GM19467 (cell line): Measurements from ENCODE around the gene ADH5.
"Not testable (repeated sequence)": the region's sequence is repeated elsewhere in the genome, so short reads cannot be mapped to it uniquely, and the experiment has no call there.

ENCODE experiments used
- ATAC-seq: cut with Tn5 transposase; IDR thresholded peaks from one replicate; pipeline ENCODE4 v1.9.1; 2021; ENCODE audit warnings: mild to moderate bottlenecking, moderate library complexity; ENCODE audit not compliant: unreplicated experiment

Gene ADH5

DNA sequence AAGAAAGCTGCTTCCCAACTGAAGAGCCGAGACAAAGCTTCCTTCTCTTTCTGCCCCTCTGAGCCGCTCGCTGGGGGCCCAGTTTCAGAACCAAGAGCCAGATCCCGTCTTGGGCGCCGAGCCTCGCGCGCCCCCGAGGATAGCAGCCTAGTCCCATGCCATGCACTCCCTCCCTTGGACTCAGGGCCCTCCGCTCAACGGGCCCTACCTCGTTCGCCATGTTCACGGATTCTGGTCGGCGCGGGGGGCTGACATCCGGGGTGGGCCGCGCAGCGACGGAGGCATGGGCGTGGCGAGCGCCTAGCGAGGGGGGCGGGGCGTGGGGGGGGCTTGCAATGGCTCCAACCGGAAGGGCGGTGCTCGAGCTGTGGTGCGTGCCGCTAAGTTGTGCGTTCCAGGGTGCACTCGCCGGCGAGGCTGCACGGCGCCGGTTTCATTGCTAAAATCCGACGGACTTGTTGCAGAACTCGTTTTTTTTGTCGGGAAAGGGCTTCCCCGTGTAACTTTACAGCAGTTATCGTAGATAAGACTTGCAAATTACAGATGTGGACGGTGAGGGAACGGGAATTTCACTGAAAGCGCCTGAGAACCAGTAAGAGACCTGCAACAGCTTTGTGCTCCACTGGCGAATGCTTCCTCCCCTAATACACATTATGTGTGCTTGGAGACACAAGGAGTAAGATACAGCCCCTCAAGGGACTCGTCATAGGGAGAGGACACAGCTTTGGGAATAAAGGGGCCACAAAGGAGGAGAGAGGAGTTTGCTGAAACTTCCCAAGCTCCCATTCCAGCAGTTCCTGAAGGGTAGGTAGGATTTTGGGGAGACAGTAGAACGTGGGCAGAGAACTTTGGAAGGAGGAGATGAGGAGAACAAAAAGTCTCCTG lies at the start of gene ADH5:
Gene ADH5, minus strand, starts transcription at position 308 of the 885 bp plus-strand sequence. Its CDS starts 88 bp downstream, at position 220.
- ATAC-seq = peak; percentile 82

- ATAC-seq = no peak
Observed at GRCh38 chr4:99136329-99136728, 47.7 kb upstream of the ADH5 start.

GRCh38 chr4:99135541-99136162 lies 47.1 kb upstream of the ADH5 start:
- no peak for ATAC-seq

DNA sequence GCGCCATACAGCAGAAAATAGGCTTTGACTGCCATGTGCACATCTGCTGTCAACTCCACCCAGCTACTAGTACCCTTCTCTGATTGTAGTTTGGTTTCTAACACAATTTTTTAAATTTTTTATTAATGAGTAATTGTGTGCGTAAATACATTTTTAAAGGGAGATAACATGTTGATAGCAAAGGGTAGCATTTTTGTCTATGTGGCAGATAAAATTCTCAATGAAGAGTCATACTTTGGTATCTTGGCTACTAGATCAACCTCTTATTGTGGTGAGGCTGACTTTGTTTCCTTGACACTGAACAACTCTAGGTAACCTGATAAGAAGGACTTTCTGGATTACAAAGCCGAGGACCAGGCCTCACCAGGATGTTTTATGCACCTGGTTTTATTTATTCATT lies 46.0 kb upstream of the ADH5 start:
- ATAC-seq = no peak

DNA sequence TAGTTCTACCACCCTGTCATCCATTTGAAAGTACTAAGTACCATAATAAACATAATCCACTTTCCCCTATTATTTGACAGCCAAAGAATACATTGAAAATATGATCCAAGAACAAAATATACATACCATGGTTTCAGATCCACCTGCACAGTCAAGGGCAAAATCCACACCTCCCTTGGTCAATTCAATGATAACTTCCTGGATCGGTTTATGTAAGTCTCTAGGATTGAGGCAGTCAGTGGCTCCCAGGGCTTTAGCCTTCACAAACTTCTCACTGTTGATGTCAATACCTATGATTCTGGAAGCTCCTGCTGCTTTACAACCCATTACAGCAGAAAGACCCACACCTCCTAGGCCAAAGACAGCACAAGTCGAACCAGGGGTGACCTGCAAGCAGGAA lies 42.8 kb upstream of the ADH5 start:
- no peak for ATAC-seq

DNA sequence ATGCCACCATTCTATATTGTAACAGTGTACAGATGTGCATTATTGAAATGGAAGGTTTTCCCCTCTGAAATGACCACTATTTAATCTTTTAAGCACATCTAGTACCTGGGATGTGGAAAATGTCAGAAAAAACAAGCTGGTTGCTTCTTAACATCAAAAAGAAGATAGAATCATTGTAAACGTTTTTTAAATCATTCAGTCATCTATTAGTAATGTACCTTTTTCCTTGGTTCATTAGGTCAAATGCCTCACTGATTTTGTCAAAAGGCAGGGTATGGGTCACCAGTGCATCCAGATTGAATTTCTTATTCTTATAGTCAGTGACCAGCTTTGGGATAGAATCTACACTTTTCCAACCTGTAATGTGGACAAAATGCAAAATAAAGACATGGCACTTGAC lies 37.8 kb upstream of the ADH5 start:
- no peak for ATAC-seq

- no peak for ATAC-seq
Observed at GRCh38 chr4:99121008-99121407, 32.4 kb upstream of the ADH5 start.

- no peak for ATAC-seq
Observed at GRCh38 chr4:99120501-99120900, 31.9 kb upstream of the ADH5 start.

- no peak for ATAC-seq
Observed at GRCh38 chr4:99117876-99118693, 29.5 kb upstream of the ADH5 start.

DNA sequence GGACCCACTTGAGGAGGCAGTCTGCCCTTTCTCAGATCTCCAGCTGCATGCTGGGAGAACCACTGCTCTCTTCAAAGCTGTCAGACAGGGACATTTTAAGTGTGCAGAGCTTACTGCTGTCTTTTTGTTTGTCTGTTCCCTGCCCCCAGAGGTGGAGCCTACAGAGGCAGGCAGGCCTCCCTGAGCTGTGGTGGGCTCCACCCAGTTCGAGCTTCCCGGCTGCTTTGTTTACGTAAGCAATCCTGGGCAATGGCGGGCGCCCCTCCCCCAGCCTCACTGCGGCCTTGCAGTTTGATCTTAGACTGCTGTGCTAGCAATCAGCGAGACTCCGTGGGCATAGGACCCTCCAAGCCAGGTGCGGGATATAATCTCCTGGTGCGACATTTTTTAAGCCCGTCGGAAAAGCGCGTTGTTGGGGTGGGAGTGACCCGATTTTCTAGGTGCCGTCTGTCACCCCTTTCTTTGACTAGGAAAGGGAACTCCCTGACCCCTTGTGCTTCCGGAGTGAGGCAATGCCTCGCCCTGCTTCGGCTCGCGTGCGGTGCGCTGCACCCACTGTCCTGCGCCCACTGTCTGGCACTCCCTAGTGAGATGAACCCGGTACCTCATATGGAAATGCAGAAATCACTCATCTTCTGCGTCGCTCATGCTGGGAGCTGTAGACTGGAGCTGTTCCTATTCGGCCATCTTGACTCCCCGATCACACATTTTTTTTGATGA lies 28.7 kb upstream of the ADH5 start:
- ATAC-seq = not testable (repeated sequence)

GRCh38 chr4:99109286-99109685 lies 20.7 kb upstream of the ADH5 start:
- ATAC-seq = not testable (repeated sequence)

- no peak for ATAC-seq
Observed at GRCh38 chr4:99104153-99104552, 15.6 kb upstream of the ADH5 start.

DNA sequence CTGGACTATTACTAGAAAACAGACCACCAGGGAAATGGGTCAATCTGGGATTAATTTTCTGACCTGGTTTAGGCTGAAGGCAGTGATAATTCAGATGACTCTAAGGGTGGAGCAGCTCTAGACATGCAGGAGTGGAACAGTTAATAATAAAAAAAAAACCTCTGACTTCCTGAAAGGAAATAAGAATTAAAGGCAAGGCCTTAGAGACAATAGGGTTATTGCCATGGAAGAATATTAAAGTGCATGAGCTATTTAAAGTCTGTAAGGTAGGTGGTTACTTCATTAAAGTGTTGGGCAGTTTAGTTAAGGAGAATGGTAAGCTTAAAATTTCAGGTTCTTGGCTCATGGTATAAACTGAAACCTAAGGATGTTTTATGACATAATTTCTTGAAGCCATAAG lies 14.6 kb upstream of the ADH5 start:
- no peak for ATAC-seq

DNA sequence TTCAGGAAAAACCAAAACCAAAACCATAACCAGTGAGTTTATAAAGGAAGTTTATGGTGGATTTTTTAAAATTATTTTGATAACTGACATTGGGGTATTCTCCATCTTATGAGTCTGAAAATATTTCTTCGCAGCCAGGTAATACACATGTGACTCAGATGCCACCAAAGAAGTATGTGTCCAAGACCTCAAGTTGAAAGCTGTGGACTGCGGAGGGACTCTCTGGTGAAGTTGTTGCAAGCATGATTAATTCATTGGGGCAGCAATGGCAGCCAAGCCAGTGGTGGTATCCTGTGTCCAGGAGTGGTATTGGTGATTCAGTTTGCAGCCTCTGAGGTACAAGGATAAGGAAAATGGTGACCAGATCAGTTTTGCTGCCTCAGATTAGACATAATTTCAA lies 14.0 kb upstream of the ADH5 start:
- ATAC-seq = no peak

DNA sequence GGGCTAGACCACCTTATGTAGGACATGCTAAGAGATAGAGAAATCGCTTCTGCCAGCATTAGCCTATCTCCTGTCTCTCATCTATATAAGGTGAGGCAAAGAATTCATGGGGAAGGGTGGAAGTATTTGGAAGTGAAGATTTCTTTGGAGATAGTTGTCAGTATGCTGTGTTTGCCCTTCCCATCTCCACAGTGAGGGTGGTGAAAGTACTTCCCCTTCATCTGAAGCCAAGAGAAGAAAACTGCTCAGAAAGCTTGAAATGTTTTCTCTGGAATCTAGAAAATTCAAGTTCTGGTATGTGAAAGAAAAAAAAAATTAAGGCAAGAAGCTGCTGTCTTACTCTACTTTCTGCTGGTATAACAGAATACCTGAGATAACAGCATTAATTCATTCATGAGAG lies 12.3 kb upstream of the ADH5 start:
- no peak for ATAC-seq

- not testable (repeated sequence) for ATAC-seq
Observed at GRCh38 chr4:99099814-99100213, 11.2 kb upstream of the ADH5 start.

- ATAC-seq = no peak
Observed at GRCh38 chr4:99099311-99099710, 10.7 kb upstream of the ADH5 start.

- ATAC-seq = not testable (repeated sequence)
Observed at GRCh38 chr4:99091841-99092240, 3.3 kb upstream of the ADH5 start.

- no peak for ATAC-seq
Observed at GRCh38 chr4:99091216-99091575, 2.6 kb upstream of the ADH5 start.

DNA sequence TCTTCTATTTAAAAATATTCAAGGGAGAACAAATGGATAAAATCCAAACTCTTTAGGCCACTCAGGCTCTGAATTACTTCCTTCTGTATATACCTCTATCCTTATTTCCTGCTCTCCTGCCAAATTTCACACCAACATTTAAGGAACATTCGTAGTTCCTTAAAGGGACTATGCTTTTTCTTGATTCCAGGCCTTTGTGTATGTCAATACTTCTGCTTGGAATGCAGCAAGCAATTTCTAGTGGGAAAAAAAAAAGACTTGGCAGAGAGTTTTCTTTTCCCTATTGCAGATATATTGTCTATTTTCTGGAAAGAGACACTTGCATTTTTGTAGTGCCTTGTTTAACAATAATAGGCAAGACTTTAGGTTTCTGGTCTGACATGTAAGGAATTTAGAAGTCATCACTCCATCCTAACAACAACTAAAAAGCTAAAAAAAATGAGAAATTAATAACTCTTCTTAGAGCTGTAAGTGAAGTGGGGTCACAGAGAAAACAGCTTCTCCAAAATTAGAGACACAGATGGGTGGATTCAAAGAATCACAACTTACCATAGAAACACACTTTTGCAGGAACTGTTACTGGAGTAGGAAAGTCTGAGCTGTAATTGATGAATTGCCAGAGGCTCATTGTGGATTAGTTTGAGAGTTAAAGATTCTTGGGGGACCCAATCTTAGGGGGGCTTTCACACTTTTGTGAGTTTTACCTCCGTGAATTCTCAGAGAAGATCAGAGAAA lies 2.1 kb upstream of the ADH5 start:
- no peak for ATAC-seq
